Measurements from ENCODE around the gene WDR53.
"Not testable (repeated sequence)": the region's sequence is repeated elsewhere in the genome, so short reads cannot be mapped to it uniquely, and the experiment has no call there.

Gene WDR53

DNA sequence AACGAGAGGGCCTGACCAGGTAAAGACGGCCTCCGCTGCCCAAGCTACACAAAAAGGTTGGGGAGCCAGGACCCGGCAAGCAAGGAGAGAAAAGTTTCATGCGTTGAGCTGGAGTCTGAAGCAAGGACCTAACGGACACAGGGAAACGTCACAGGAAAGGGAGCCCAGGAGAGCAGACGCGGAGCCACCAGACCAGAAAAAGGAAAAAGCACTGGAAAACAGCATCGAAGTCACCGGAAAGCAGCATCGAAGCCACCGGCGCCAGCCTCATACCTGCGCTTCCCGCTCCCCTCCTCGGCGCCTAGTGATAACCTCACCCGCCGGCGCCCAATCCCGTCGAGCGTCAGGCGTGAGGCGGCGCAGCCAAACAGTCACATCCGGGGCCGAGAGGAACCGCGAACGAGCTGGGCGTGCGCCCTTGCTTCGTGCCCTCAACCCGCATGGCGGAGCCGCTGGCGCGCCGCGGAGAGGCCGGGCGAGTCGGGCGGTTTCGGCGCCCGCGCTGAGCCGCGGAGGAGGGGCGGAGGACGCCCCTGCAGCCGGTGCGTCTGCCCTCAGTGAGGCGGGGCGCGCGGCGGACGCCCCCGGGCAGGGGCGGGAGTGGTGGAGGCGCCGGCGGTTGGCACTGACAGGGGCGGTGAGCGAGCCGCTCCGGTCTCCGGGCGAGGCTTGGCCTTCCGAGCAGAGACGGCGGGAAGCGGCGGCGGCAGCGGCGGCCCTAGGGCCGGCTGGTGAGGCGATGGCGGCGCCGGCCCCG, at the start of gene WDR53, which contains the start of gene FBXO45:
WDR53 (minus strand) TSS at position 309 of the 757 bp plus-strand sequence. CDS start 7,079 bp downstream, outside the sequence.
FBXO45 (plus strand) TSS at position 415 of the 757 bp plus-strand sequence; CDS start at position 740, 325 bp downstream.
- Mint-ChIP-seq H3K4me1 (peaks cover 40% of the 10 kb centered on the region), H3K9me3 (no peaks in the 10 kb centered on the region), H3K27ac (peak within 1 kb of the TSS; percentile 96 to 98), H3K27me3 (no peaks in the 10 kb centered on the region), H3K4me3 (peak within 1 kb of the TSS; percentile 87 to 98)
- DNase-seq (peak; percentile 93 to 94), ATAC-seq (peak; percentile 98)

DNA sequence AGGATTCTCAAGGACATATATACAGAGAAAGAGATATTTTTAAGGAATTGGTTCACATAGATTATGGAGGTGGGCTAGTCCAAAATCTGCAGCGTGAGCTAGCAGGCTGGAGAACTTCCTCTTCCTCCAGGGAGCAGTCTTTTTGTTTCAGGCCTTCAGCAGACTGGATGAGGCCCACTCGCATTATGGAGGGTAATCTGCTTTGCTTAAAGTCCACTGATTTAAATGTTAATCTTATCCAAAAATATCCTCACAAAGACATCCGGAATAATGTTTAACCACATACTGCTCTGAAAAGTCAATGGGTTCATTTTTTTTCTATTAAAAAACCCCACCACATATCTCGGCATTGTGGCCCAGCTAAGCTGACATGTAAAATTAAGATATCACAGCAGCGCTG, 48.9 kb upstream of the WDR53 start:
- Mint-ChIP-seq H3K27ac (no peak overlapping the region), H3K9me3 (no peaks in the 10 kb centered on the region), H3K27me3 (no peaks in the 10 kb centered on the region), H3K4me3 (no peak overlapping the region), H3K4me1 (peaks cover 24% of the 10 kb centered on the region)
- ATAC-seq (no peak), DNase-seq (no peak)

DNA sequence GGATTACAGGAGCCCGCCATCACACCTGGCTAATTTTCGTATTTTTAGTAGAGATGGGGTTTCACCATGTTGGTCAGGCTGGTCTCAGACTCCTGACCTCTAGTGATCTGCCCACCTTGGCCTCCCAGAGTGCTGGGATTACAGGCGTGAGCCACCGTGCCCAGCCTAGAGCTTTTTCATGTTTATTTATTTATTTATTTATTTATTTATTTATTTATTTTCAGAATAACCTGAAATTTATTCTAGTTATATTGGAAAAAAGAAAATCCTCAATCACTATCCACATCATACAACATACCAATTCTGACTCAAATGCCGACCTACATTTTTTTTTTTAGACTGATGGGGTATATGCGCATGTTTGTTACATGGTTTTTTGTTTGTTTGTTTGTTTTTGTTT, 46.9 kb upstream of the WDR53 start:
- ATAC-seq, H3K27ac Mint-ChIP-seq, DNase-seq, H3K9me3 Mint-ChIP-seq, H3K27me3 Mint-ChIP-seq, H3K4me3 Mint-ChIP-seq: not testable (repeated sequence)
- peaks cover 31% of the 10 kb centered on the region for H3K4me1 Mint-ChIP-seq

DNA sequence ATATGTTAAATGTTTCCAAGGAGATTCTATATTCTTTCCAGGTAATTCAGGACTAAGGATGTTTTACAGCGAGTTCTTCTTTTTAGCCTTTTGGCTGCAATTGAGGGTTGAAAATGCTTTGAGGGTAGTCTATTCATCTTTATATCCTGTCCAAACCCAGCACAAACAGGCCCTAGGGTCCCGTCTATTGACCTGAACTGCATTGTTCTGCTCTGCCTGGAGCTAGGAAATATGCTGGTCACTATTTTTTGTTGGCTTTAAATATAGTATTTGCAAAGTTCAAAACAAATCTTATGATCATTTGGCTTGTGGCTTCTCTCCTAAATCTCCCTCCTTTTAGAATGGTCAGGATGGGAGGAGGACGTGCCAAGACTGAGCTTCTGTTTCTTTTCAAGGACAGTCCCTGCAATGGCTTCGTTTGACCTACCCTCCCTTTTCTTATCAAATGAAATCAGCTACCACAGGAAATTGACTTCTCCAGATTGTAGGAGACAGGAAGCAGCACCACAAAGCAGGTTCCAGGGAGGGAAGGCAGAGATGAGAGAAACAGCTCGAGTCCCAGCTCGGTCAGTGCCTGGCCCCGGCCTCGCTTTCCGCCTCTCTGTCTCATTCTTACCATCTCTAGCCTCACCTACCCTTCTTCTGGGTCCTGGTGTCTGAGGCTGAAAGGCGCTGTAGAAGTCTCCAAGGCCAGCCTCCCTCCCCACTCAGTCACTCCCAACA, 43.6 kb upstream of the WDR53 start:
- Mint-ChIP-seq H3K4me1 (peaks cover 31% of the 10 kb centered on the region), H3K4me3 (peak overlapping the region; percentile 25 to 44)

DNA sequence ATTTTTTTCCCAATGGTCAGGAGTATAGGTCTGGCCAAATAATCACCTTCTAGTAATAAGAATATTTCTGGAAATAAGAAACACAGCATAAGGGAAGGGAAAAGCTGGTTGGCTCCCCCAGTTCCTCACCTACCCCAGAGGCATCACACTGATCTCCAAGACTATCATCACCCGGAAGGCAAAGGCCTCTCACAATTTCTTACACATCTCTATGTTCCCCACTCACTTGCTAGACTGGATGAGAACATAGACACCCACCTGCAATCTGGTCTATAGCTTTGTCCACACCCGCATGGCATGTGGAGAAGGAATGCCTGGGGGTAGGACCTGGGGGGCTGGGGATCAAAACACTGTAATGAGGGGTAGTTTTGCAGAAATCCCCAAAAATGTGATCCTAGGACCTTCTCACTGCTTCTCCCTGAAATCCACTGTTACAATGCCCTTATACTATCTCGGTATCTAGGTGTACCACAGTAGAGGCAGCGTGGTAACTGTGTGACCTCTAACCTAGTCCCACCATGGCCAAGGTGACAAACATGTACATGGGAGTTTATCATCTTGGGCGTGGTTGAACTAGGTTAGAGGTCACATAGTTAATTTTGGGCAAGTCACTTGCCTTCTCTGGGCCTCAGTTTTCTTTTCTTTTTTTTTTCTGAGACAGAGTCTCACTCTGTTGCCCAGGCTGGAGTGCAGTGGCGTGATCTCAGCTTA, 41.6 kb upstream of the WDR53 start:
- Mint-ChIP-seq H3K4me1 (peaks cover 31% of the 10 kb centered on the region), H3K4me3 (peak overlapping the region; percentile 55 to 66), H3K9me3 (peaks cover 0 to 5% of the 10 kb centered on the region in 2 donors), H3K27me3 (no peaks in the 10 kb centered on the region), H3K27ac (peak overlapping the region; percentile 54)
- DNase-seq = no peak
- peak; percentile 49 for ATAC-seq

More for the DNA sequence above, 43.6 kb upstream of the WDR53 start:
- H3K27ac Mint-ChIP-seq = peak overlapping the region; percentile 56 to 59
- no peaks in the 10 kb centered on the region for H3K27me3 Mint-ChIP-seq
- DNase-seq (no peak), ATAC-seq (no peak)
- peaks cover 0 to 5% of the 10 kb centered on the region in 2 donors for H3K9me3 Mint-ChIP-seq

DNA sequence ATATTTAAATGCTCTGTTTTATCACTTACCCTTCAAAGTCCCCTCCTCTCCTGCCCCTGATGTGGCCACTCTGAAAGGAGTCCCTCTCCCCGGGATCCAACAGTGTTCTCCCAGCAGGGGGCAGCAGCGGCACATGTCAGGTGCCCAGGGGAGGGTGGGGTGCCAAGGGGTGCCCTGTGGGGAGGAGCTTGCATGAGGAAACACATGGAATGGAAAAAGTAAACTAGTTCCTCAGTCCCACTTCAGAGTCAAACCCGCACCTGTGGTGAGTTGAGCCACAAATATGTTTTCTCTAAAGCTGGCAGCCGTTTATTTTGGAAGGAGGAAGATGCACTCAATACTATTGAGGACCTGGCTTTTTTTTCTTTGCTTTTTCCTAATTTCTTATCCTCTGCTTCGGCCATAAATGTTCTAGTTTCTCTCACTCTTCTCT, 41.0 kb upstream of the WDR53 start:
- peaks cover 0 to 5% of the 10 kb centered on the region in 2 donors for H3K9me3 Mint-ChIP-seq

DNA sequence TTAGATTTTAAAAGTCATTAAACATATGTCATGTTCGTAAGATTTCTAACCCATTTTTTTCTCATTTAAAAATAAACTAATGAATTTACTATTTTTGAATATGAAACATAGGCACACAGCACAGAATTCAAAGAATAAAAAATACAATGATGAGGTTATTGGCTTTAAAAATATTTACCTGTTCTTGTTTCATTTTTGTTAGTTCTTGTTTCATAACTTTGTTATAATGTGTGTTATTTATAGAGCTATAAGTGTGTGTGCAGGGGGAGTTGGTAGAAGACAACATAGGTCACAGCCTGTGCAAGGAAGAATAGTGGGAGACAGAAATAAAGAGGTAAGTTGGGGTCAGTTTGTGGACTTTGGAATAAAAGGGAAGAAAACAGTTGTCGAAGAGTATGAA, 40.3 kb upstream of the WDR53 start:
- ATAC-seq (no peak), DNase-seq (no peak)
- Mint-ChIP-seq H3K4me1 (peaks cover 37% of the 10 kb centered on the region), H3K4me3 (no peak overlapping the region), H3K27ac (peak overlapping the region in 1 of 2 donors; percentile 61), H3K9me3 (peaks cover 0 to 5% of the 10 kb centered on the region in 2 donors), H3K27me3 (no peaks in the 10 kb centered on the region)

More for the DNA sequence above, 41.0 kb upstream of the WDR53 start:
- peak overlapping the region; percentile 54 for H3K27ac Mint-ChIP-seq
- peaks cover 36% of the 10 kb centered on the region for H3K4me1 Mint-ChIP-seq
- ATAC-seq (peak; percentile 98), DNase-seq (peak; percentile 85 to 90)
- H3K4me3 Mint-ChIP-seq = peak overlapping the region; percentile 55 to 66
- no peaks in the 10 kb centered on the region for H3K27me3 Mint-ChIP-seq

DNA sequence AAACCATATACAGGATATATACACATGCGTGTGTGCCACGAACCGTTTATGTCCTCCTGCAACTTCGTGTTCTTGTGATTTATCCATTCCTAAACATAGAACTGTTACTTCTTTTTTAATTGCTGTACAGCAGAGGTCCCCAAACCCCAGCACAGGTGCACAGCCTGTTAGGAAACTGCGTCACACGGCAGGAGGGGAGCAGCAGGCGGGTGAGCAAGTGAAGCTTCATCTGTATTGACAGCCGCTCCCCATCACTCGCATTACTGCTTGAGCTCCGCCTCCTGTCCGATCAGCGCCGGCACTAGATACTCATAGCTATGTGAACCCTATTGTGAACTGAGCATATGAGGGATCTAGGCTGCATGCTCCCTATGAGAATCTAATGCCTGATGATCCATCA, 36.2 kb upstream of the WDR53 start:
- ATAC-seq (peak; percentile 50), DNase-seq (peak; percentile 30 to 38)
- Mint-ChIP-seq H3K4me3 (peak overlapping the region in 1 of 2 donors; percentile 64), H3K27ac (no peak overlapping the region), H3K4me1 (peaks cover 12% of the 10 kb centered on the region), H3K27me3 (no peaks in the 10 kb centered on the region), H3K9me3 (peaks cover 0 to 5% of the 10 kb centered on the region in 2 donors)

DNA sequence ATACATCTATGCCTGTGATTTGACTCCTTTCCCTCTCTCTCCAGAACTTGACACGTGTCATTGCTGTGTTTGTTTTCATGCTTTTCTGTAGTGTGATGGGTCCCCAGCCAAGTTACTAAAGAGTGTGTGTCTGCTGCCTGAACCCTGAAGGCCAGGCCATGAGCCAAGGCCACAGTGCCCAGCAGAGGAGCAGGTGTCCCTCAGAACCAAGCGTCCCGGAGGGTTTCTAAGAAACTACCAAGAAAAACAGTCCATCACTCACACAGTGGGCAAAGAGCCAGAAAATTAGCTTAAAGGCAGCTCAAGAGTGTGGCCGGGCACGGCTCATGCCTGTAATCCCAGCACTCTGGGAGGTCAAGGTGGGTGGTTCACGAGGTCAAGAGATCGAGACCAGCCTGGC, 35.3 kb upstream of the WDR53 start:
- ATAC-seq = no peak
- no peak for DNase-seq
- peaks cover 0 to 2% of the 10 kb centered on the region in 2 donors for H3K9me3 Mint-ChIP-seq
- no peaks in the 10 kb centered on the region for H3K27me3 Mint-ChIP-seq
- no peak overlapping the region for H3K27ac Mint-ChIP-seq
- H3K4me1 Mint-ChIP-seq = peaks cover 7% of the 10 kb centered on the region
- H3K4me3 Mint-ChIP-seq = no peak overlapping the region

DNA sequence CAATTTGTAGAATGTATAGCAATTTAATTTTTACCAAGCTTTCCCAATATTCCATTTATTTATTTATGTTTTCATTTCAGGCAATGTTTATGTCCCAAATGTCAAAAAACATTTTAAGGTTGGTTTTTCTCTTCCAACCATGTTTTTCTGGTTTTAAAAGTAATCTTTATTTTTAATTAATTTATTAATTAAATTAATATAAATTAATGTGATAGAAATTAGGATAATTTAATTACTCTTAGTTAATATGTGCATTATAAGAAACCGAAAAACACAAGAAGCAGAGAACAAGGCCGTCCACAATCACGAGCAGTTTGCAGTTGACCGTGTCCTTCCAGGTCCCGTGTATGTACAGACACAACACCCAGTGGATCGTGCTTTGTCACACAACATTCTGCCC, 34.3 kb upstream of the WDR53 start:
- ATAC-seq (no peak), DNase-seq (no peak)
- Mint-ChIP-seq H3K27ac (no peak overlapping the region), H3K9me3 (no peaks in the 10 kb centered on the region), H3K4me3 (no peak overlapping the region), H3K4me1 (peaks cover 15% of the 10 kb centered on the region), H3K27me3 (peaks cover 7% of the 10 kb centered on the region)

DNA sequence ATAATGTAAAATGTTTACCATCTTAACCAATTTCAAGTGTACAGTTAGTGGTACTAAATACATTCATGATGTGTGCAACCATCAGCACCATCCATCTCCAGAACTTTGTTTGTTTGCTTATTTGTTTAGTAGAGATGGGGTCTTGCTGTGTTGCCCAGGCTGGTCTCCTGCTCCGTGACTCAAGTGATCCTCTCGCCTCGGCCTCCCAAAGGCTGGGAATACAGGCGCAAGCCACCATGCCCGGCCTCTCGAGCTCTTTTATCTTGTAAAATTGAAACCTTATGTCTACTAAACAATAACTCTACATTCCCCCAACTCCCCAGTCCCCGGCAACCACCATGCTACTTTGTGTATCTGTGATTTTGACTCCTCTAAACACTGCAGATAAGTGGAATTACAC, 32.0 kb upstream of the WDR53 start:
- Mint-ChIP-seq H3K4me1 (peaks cover 15% of the 10 kb centered on the region), H3K4me3 (no peak overlapping the region), H3K9me3 (no peaks in the 10 kb centered on the region), H3K27me3 (peaks cover 27% of the 10 kb centered on the region), H3K27ac (no peak overlapping the region)
- no peak for DNase-seq
- no peak for ATAC-seq

DNA sequence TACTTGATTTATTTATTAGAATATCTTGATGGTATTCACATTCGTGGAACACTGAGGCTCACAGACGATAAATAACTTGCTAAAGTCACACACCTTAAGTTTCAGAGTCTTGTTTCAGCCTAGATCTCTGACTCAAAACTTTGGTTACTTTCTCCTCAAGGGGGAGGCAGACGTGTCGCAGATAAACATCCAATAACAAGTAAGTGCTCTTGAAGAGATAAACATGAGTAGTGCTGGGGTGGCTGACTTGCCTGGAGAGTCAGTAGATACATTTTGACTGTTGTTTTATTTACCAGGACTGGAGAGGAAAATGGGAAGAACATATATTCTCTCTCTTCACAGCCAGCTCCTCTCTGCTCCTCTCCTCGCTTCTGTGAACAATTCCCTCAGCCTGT, 31.4 kb upstream of the WDR53 start:
- H3K4me3 Mint-ChIP-seq = no peak overlapping the region

DNA sequence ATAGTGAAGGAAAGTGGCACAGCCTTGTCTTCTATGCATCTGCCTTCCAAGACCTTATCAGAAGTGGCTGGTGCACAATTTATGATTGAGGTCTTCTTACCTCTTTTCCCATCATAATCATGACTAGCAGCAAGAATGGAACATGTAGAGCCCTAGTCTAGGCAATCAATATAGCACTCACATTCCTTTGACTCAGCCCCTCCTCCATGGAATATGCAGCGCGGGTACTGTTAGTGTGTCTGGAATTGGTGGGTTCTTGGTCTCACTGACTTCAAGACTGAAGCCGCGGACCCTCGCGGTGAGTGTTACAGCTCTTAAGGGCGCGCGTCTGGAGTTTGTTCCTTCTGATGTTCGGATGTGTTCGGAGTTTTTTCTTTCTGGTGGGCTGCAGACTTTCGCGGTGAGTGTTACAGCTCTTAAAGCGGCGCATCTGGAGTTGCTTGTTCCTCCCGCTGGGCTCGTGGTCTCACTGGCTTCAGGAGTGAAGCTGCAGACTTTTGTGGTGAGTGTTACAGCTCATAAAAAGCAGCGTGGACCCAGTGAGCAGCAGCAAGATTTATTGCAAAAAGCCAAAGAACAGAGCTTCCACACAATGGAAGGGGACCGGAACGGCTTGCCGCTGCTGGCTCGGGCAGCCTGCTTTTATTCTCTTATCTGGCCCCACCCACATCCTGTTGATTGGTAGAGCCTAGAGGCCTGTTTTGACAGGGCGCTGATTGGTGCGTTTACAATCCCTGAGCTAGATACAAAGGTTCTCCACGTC, 29.8 kb upstream of the WDR53 start:
- Mint-ChIP-seq H3K27me3 (peaks cover 34% of the 10 kb centered on the region), H3K4me3 (peak overlapping the region in 1 of 2 donors; percentile 83)
- H3K4me1 Mint-ChIP-seq, ATAC-seq, H3K27ac Mint-ChIP-seq, H3K9me3 Mint-ChIP-seq: not testable (repeated sequence)
- DNase-seq = peak in 1 of 2 donors; percentile 51

More for the DNA sequence above, 31.4 kb upstream of the WDR53 start:
- Mint-ChIP-seq H3K9me3 (no peaks in the 10 kb centered on the region), H3K27ac (no peak overlapping the region), H3K4me1 (peaks cover 14% of the 10 kb centered on the region), H3K27me3 (peaks cover 27% of the 10 kb centered on the region)
- DNase-seq = no peak
- ATAC-seq = no peak

DNA sequence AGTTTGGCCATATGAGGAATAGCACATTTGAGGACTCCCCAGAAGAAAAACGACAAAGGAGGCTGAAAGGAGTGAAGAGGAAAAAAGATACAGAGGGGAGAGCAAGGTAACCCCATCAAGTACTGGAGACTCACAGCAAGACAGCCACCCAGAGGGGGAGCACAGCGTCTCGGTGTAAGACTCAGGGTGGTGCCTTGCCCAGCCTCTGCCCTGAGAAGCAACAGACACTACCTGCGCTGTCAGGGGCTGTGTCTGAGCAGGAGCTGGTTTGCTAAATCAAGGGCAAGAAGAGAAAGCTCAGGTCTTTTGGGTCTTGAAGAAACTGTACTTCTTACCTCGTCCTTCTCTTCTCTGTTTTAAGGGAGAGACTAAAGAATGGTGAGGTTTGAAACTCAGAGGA, 28.0 kb upstream of the WDR53 start:
- Mint-ChIP-seq H3K27me3 (peaks cover 34% of the 10 kb centered on the region), H3K9me3 (no peaks in the 10 kb centered on the region), H3K4me1 (peaks cover 9% of the 10 kb centered on the region), H3K27ac (peak overlapping the region in 1 of 2 donors; percentile 71), H3K4me3 (no peak overlapping the region)
- DNase-seq = no peak
- ATAC-seq = no peak

DNA sequence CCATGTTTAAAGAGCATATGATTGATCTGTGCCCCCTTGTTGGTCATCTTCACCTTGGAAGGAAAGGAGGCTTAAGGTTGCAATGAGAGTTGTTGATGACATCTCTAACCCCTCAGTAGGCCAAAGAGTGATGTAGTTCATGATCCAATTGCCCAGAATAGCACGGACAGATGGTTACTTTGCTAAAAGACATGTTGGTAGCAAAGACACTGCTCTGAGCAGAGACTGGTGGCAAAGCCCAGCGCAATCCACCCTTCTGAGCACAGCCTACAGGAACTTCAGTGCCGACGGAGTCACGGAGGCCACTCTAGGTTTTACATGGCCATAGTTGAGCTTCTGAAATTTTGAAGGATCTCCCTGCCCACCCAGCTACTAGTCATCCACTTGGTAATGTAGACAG, 21.9 kb upstream of the WDR53 start:
- H3K27me3 Mint-ChIP-seq = peaks cover 7% of the 10 kb centered on the region
- no peak for DNase-seq

More for the DNA sequence above, 21.9 kb upstream of the WDR53 start:
- Mint-ChIP-seq H3K9me3 (no peaks in the 10 kb centered on the region), H3K27ac (no peak overlapping the region), H3K4me1 (no peaks in the 10 kb centered on the region), H3K4me3 (no peak overlapping the region)
- no peak for ATAC-seq
